ENCODE data around the gene ITPR1.
A peak's percentile ranks its signal among the peaks of the same experiment; 100 is the strongest.
"Not testable (repeated sequence)": the region's sequence is repeated elsewhere in the genome, so short reads cannot be mapped to it uniquely, and the experiment has no call there.

ITPR1 gene

DNA sequence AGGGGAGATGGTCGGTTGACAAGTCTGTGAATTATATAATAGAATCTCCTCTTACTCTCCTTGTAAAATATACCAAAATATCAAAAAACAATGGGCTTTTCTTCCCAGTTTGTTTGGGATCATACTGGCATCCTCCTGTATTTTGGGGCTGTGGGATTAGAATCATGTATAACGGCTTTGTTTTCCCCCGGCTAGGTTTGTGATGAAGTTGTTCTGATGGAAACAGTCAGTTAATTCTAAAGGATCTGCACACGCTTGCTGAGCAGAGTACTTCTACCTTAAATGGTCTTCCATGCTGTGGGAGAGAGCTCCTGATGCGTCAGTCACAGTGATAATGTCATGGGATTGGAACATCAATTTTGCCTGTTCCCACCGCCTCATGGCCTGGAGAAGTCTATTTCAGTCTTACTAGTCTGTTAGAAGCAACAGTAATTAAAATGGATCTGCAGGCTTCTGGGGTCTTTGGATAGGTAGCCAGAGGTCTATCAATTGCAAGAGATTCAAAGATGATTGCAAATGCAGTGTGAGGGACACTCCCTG, 81.3 kb downstream of the ITPR1 start:
- DNase-seq, result no peak

DNA sequence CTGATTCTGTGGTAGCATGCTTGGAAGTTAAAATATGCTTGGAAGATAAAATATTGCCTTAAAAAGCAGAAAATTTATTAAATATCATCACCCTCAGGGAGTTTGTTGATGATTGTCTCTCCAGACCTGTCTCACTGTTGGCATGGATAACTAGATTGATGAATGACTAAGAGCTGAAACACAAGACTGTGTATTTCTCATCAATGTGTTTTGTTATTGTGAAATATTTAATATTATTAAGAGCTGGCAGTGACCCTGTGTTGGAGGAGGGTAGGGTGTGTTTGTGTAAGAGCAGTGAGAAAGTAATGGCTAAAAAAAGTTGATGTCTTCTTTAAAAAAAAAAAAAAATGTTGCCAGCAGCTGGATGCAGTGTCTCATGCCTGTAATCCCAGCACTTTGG, 82.2 kb downstream of the ITPR1 start:
- DNase-seq, result no peak

DNA sequence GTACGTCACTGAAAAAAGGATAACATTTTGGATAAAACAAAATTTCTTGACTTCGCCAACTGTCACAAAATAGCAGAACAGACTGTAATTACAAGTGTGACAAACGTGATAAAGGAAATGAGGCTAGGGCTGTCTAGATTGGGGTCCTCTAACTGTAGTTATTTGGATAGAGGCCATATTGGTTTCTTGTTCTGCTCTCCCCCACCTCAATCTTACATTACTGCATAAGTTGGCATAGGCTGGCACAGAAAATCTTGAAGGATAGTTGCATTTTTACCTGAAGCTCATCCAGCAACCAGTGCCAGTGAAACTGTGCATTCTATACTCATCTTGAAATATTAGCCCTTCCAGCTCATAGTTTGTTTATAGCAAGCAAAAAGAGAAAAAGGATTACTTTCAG, 84.6 kb downstream of the ITPR1 start:
- DNase-seq, result no peak

GRCh38 chr3:4580346-4581123, 87.4 kb downstream of the ITPR1 start:
- DNase-seq, result no peak

DNA sequence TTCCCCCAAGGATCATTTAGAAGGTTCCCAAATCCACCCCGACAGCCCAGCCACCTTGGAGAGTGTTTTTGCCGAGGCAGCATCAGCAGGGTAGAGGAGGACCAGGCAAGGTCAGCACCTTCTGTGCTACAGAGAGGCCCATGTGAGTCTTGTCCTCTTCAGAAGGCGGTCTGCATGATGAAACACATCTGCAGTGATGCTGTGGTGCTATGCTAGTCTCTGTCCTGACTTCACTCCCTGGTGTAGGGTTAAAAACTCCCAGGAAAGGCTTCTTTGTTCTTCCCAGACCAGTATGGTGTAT, 87.9 kb downstream of the ITPR1 start:
- DNase-seq, result no peak

GRCh38 chr3:4581498-4581897, 88.3 kb downstream of the ITPR1 start:
- no peak for DNase-seq

- DNase-seq, result no peak
Measured at GRCh38 chr3:4581920-4582611, 88.9 kb downstream of the ITPR1 start.

DNA sequence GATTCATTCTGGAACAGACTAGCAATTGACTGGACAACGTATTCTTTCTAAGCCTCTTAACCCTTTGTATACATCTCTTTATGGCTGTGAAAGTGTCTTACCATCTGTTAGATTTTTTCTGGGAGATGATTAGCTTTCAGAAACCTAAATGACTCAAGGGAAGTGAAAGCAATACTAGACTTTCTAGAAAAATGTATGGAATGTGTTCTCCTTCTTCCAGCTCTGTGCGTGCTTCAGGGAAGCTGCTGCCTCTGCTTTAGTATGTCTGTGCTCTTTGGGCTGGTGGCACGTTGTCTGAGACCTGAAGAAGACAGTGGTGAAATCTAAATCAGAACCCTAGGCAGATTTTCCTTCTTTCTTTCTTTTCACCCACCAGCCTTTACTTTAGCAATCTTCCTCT, 89.5 kb downstream of the ITPR1 start:
- no peak for DNase-seq

- DNase-seq, result no peak
Measured at GRCh38 chr3:4583416-4583815, 90.3 kb downstream of the ITPR1 start.

DNA sequence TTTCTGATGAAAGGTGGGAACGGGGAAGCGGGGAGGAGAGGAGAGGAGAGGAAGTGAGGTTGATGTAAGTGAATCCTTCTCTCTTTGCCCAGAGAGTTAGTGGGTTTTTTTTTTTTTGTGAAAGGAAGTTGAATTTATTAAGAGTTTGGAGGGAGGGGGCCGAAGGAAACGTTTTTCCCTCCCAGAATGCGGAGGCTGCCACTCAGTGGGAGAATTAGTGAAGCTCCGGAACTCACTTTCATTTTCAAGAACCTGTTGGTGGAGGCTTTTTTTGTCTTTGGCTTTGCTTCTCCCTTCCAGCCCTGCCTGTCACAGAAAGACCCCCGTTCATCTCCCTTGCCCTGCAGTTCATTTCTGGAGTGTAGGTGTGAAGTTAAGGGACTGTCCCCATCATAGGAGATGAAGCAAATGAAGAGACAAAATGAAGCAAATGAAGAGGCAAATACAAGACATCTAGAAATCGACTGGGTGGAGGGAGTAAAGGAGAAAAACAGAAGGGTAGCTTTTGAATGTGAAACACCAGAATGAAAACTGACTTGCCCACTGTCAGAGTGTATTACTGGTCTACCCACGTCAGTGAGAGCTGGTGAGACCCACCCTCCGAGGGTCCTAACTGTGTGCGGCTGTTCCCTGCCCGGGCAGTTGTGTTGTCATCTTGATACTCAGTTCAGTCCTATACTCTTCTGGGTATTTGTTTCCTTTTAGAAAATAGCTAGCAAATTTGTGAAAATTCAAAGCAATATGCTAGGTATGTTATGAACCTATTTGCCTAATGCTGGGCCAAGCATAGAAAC, 91.5 kb downstream of the ITPR1 start:
- peak; percentile 30 for DNase-seq

GRCh38 chr3:4586381-4586780, 93.2 kb downstream of the ITPR1 start:
- no peak for DNase-seq

GRCh38 chr3:4587061-4587837, 94.1 kb downstream of the ITPR1 start:
- DNase-seq, result peak; percentile 38

- DNase-seq, result no peak
Measured at GRCh38 chr3:4587838-4588105, 94.6 kb downstream of the ITPR1 start.

- DNase-seq, result no peak
Measured at GRCh38 chr3:4588466-4588865, 95.3 kb downstream of the ITPR1 start.

DNA sequence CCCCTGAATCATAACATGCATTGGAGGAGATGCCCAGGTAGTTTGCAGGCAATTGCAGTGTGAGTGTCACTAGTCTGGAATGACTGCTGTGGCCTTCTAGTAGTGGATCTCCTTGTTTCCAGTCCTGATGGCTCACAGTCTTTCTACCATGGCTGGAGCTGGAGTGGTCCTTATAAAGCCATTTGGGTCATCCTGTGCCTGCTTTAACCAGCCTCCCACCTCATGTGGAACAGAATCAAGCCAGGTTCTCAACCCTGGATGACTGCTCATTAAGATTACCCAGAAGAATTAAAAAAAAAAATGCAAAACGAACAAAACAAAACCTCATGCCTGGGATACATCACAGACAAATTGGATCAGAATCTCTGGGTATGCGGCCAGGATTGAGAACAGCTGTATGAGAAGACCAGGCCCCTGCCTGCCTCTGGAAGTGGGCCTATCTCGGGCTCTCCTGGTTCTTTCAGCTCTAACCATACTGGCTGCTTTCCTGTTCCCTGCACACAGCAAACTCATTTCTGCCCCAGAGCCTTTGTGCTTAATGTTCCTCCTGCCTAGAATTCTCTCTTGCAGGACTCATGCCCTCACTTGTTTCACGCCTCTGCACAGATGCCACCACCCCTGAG, 96.4 kb downstream of the ITPR1 start:
- DNase-seq, result no peak

GRCh38 chr3:4590849-4591248, 97.7 kb downstream of the ITPR1 start:
- DNase-seq, result not testable (repeated sequence)

DNA sequence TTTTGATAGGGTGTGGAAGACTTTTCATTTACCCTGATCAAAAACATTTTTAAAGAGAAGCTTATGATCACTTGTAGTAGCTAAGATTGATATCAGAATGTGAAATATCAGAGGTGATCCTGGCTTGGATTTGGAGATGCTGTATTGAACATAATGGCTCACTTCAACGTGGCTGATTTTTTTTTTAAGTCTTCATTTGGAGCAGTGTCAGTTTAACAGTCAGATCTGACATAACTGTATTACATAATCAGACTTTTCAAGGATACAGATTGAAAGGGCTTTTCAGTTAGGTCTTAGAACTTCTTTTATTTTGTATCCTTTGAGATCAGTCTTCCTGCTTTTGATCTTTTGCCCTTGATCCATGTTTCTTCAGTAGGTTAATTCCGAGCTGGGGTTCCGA, 98.5 kb downstream of the ITPR1 start:
- no peak for DNase-seq

DNA sequence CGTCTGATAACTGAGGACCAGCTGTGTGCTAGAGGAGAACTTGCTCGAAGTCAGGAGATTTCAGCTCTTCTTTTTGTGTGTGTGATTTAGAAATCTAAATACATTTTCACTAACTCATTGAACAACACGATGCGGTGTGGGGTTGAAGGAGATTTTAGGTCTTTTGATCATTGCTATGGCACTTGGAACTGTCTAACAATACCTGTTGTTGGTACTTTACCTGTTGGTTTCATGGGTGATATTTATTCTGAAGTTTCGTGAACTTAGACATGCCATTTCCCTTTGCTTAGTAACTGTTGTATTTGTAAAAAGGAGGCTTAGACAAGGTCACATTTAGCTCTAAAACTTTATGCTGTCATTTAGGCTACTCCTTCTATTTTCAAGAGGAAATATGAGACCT, 99.9 kb downstream of the ITPR1 start:
- no peak for DNase-seq

DNA sequence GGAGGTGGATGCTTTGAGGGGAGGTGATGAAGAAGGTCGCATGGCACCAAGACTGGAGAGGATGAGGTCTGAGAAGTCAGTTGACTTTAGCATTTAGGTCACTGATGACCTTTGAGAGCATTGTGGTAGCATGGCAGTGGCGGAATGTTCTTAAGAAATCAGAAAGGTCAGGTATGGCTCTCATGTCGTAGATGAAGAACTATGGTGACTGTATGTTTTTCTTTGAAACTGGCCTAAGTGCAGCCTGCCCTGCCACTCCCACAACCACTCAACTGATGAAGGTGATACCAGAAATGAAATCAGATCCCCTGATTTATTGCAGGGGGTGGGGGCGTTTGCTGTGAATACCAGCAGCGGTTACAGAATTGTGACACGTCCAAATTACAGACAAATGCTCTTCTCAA, 102.6 kb downstream of the ITPR1 start:
- DNase-seq, result no peak

GRCh38 chr3:4596612-4597011, 103.5 kb downstream of the ITPR1 start:
- no peak for DNase-seq

- DNase-seq, result no peak
Measured at GRCh38 chr3:4597208-4597985, 104.2 kb downstream of the ITPR1 start.

DNA sequence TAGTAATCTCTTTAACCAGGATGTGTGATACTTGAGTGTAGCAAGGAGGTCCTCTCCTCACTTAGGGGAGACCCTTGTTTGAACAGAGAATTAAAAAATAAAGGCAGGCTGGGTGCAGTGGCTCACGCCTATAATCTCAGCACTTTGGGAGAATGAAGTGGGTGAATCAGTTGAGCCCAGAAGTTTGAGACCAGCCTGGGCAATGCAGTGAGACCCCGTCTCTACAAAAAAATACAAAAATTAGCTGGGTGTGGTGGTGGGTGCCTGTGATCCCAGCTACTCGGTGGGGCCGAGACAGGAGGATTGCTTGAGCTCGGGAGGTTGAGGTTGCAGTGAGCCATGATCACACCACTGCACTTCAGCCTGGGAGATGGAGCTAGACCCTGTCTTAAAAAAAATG, 105.1 kb downstream of the ITPR1 start:
- DNase-seq, result not testable (repeated sequence)

Measured in stimulated activated CD4-positive, alpha-beta T cell treated with anti-CD3 and anti-CD28 coated beads, Interleukin-15, amount 100 ng/mL, for 24 hours (primary cell).